Naive B cell (primary cell): ENCODE data around the gene FARS2. TPM values are rescaled to one million over a fixed set of nuclear protein-coding genes. Genes with fewer than 3 reads are reported as not detected.

Experiments used
- ATAC-seq, 2 donors: fragments of 150-1000 bp; cut with Tn5 transposase; 2 replicates each; pipeline ENCODE4 v1.10.0; 2021; ENCODE audit warnings: low read depth in 2 of 2, mild to moderate bottlenecking in 2 of 2, moderate library complexity in 2 of 2
- DNase-seq: peaks from one replicate; pipeline ENCODE4 v3.0.0; 2022
- H3K27ac Mint-ChIP-seq, 6 donors: one replicate each; pipeline ENCODE4 v1.8.0; 2020 to 2022; ENCODE audit warnings: mild to moderate bottlenecking in 6 of 6, mixed read lengths in 6 of 6, moderate library complexity in 5 of 6, inconsistent platforms in 2 of 6
- H3K27me3 Mint-ChIP-seq, 3 donors: one replicate each; pipeline ENCODE4 v1.8.0; 2021 to 2022; ENCODE audit warnings: mixed read lengths in 3 of 3, mild to moderate bottlenecking in 1 of 3
- H3K36me3 Mint-ChIP-seq, 2 donors: one replicate each; pipeline ENCODE4 v1.8.0; 2020 to 2022; ENCODE audit warnings: mixed read lengths in 2 of 2, inconsistent platforms in 1 of 2, mild to moderate bottlenecking in 1 of 2
- H3K4me1 Mint-ChIP-seq, 3 donors: one replicate each; pipeline ENCODE4 v1.8.0; 2020 to 2022; ENCODE audit warnings: mixed read lengths in 3 of 3, inconsistent platforms in 1 of 3, mild to moderate bottlenecking in 1 of 3, moderate library complexity in 1 of 3
- H3K4me3 Mint-ChIP-seq, 8 donors: one replicate each; pipeline ENCODE4 v1.8.0; 2020 to 2022; ENCODE audit warnings: mild to moderate bottlenecking in 8 of 8, mixed read lengths in 8 of 8, moderate library complexity in 8 of 8, inconsistent platforms in 2 of 8
- H3K9me3 Mint-ChIP-seq, 7 donors: one replicate each; pipeline ENCODE4 v1.8.0; 2020 to 2022; ENCODE audit warnings: mixed read lengths in 7 of 7, mild to moderate bottlenecking in 5 of 7, inconsistent platforms in 2 of 7, moderate library complexity in 1 of 7
- polyA plus RNA-seq, 6 donors: library from polyadenylated mRNA; unstranded; fragments of 300-500 nt; fragmentation: Illumina TruSeq; gene quantifications; one replicate each; pipeline ENCODE4 v1.2.3, GENCODE V29; 2021; ENCODE audit warnings: low read depth in 6 of 6

FARS2 gene
- polyA plus RNA-seq, 6 donors from 2014 or later, result 25.7 to 35.9 (median 27.6) TPM

GRCh38 chr6:5412663-5413062, 151.3 kb downstream of the FARS2 start:
- ATAC-seq (no peak), DNase-seq (no peak)
- peaks cover under 1 to 4% (median 3%) of the 10 kb centered on the region in 7 donors for H3K9me3 Mint-ChIP-seq
- H3K27ac Mint-ChIP-seq, result no peak overlapping the region
- no peaks in the 10 kb centered on the region for H3K27me3 Mint-ChIP-seq
- peaks cover 0 to 4% (median 3%) of the 10 kb centered on the region in 3 donors for H3K4me1 Mint-ChIP-seq
- no peak overlapping the region for H3K4me3 Mint-ChIP-seq
- peaks cover 12 to 14% of the 10 kb centered on the region in 2 donors for H3K36me3 Mint-ChIP-seq

GRCh38 chr6:5416250-5416649, 154.9 kb downstream of the FARS2 start:
- H3K4me1 Mint-ChIP-seq, result peaks cover 0 to 8% (median 4%) of the 10 kb centered on the region in 3 donors
- H3K9me3 Mint-ChIP-seq, result peaks cover 3 to 14% (median 6%) of the 10 kb centered on the region in 7 donors
- no peak overlapping the region for H3K27ac Mint-ChIP-seq
- no peaks in the 10 kb centered on the region for H3K27me3 Mint-ChIP-seq
- peaks cover 21 to 30% of the 10 kb centered on the region in 2 donors for H3K36me3 Mint-ChIP-seq
- no peak overlapping the region for H3K4me3 Mint-ChIP-seq
- no peak for DNase-seq
- ATAC-seq, result no peak

- no peaks in the 10 kb centered on the region for H3K27me3 Mint-ChIP-seq
- ATAC-seq (no peak), DNase-seq (no peak)
- peaks cover 26% of the 10 kb centered on the region in 2 donors for H3K36me3 Mint-ChIP-seq
- H3K4me3 Mint-ChIP-seq, result no peak overlapping the region
- H3K27ac Mint-ChIP-seq, result peak overlapping the region in 1 of 6 donors; percentile 56
- H3K4me1 Mint-ChIP-seq, result peaks cover 5 to 15% (median 7%) of the 10 kb centered on the region in 3 donors
- H3K9me3 Mint-ChIP-seq, result peaks cover 3 to 12% (median 5%) of the 10 kb centered on the region in 7 donors
Observed at GRCh38 chr6:5422321-5422915, 161.1 kb downstream of the FARS2 start.

- Mint-ChIP-seq H3K4me1 (peaks cover 10 to 16% (median 11%) of the 10 kb centered on the region in 3 donors), H3K27ac (no peak overlapping the region), H3K9me3 (peaks cover 0 to 3% (median 0%) of the 10 kb centered on the region in 7 donors), H3K4me3 (no peak overlapping the region), H3K36me3 (peaks cover 18 to 20% of the 10 kb centered on the region in 2 donors), H3K27me3 (no peaks in the 10 kb centered on the region)
- ATAC-seq (no peak), DNase-seq (no peak)
Observed at GRCh38 chr6:5423251-5423650, 161.9 kb downstream of the FARS2 start.

- no peak for ATAC-seq
- Mint-ChIP-seq H3K27me3 (no peaks in the 10 kb centered on the region), H3K4me1 (peaks cover 10 to 12% (median 11%) of the 10 kb centered on the region in 3 donors), H3K4me3 (no peak overlapping the region), H3K27ac (no peak overlapping the region), H3K9me3 (peaks cover 0 to 2% (median 0%) of the 10 kb centered on the region in 7 donors), H3K36me3 (peaks cover 5 to 15% of the 10 kb centered on the region in 2 donors)
- no peak for DNase-seq
Observed at GRCh38 chr6:5424726-5425125, 163.4 kb downstream of the FARS2 start.

GRCh38 chr6:5425267-5425666, 164.0 kb downstream of the FARS2 start:
- peaks cover 0 to 9% of the 10 kb centered on the region in 2 donors for H3K36me3 Mint-ChIP-seq
- no peak overlapping the region for H3K4me3 Mint-ChIP-seq
- ATAC-seq (no peak), DNase-seq (no peak)
- peaks cover 9 to 11% (median 10%) of the 10 kb centered on the region in 3 donors for H3K4me1 Mint-ChIP-seq
- H3K9me3 Mint-ChIP-seq, result peaks cover 0 to 2% (median 0%) of the 10 kb centered on the region in 7 donors
- peak overlapping the region in 1 of 6 donors; percentile 25 for H3K27ac Mint-ChIP-seq
- no peaks in the 10 kb centered on the region for H3K27me3 Mint-ChIP-seq

DNA sequence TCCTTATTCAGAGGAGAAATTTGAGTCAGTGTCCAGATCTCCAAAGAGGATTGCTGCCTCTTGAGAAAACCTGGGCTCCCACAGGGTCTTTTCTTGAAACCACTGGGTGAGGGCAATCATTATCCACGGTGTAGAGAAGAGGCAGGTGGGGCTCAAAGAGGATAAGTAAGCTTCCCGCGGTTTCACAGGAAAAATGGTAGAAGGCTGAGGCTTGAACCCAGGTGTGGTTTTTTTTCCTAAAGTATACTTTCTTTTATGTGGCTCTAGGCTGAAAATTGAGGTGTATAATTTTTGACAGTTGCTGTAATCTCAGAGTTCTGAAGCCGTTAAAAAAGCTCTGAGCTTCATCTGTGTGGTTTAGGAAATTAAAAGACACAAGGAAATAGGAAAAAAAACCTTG, 164.5 kb downstream of the FARS2 start:
- DNase-seq, result no peak
- ATAC-seq, result no peak
- Mint-ChIP-seq H3K27ac (no peak overlapping the region), H3K9me3 (peaks cover 0 to 2% (median 0%) of the 10 kb centered on the region in 7 donors), H3K36me3 (peaks cover 3 to 12% of the 10 kb centered on the region in 2 donors), H3K4me3 (no peak overlapping the region), H3K27me3 (no peaks in the 10 kb centered on the region), H3K4me1 (peaks cover 8 to 11% (median 10%) of the 10 kb centered on the region in 3 donors)

- DNase-seq (no peak), ATAC-seq (no peak)
- Mint-ChIP-seq H3K4me1 (peaks cover 5 to 11% (median 7%) of the 10 kb centered on the region in 3 donors), H3K4me3 (peak overlapping the region in 2 of 8 donors; percentile 19 to 31), H3K9me3 (no peaks in the 10 kb centered on the region), H3K27ac (peak overlapping the region in 2 of 6 donors; percentile 32 to 60), H3K36me3 (peaks cover 10 to 18% of the 10 kb centered on the region in 2 donors), H3K27me3 (no peaks in the 10 kb centered on the region)
Observed at GRCh38 chr6:5427586-5427985, 166.3 kb downstream of the FARS2 start.

GRCh38 chr6:5433324-5433723, 172.0 kb downstream of the FARS2 start:
- Mint-ChIP-seq H3K4me3 (no peak overlapping the region), H3K36me3 (peaks cover 43 to 58% of the 10 kb centered on the region in 2 donors), H3K27ac (no peak overlapping the region), H3K9me3 (peaks cover 5 to 23% (median 16%) of the 10 kb centered on the region in 7 donors), H3K4me1 (peaks cover 0 to 2% (median 0%) of the 10 kb centered on the region in 3 donors), H3K27me3 (no peaks in the 10 kb centered on the region)
- DNase-seq, result no peak
- ATAC-seq, result no peak

GRCh38 chr6:5435449-5435848, 174.1 kb downstream of the FARS2 start:
- no peak for ATAC-seq
- H3K36me3 Mint-ChIP-seq, result peaks cover 43 to 58% of the 10 kb centered on the region in 2 donors
- no peak for DNase-seq

GRCh38 chr6:5438922-5439584, 177.7 kb downstream of the FARS2 start:
- no peak for DNase-seq
- H3K36me3 Mint-ChIP-seq, result peaks cover 28 to 36% of the 10 kb centered on the region in 2 donors
- H3K4me3 Mint-ChIP-seq, result no peak overlapping the region
- H3K27ac Mint-ChIP-seq, result peak overlapping the region in 1 of 6 donors; percentile 21
- no peaks in the 10 kb centered on the region for H3K27me3 Mint-ChIP-seq
- no peak for ATAC-seq
- H3K9me3 Mint-ChIP-seq, result peaks cover 5 to 23% (median 17%) of the 10 kb centered on the region in 7 donors
- H3K4me1 Mint-ChIP-seq, result peaks cover 8 to 29% (median 8%) of the 10 kb centered on the region in 3 donors

More at GRCh38 chr6:5435449-5435848, 174.1 kb downstream of the FARS2 start:
- H3K27ac Mint-ChIP-seq, result no peak overlapping the region
- peaks cover 4 to 18% (median 8%) of the 10 kb centered on the region in 3 donors for H3K4me1 Mint-ChIP-seq
- no peaks in the 10 kb centered on the region for H3K27me3 Mint-ChIP-seq
- no peak overlapping the region for H3K4me3 Mint-ChIP-seq
- peaks cover 5 to 23% (median 17%) of the 10 kb centered on the region in 7 donors for H3K9me3 Mint-ChIP-seq

DNA sequence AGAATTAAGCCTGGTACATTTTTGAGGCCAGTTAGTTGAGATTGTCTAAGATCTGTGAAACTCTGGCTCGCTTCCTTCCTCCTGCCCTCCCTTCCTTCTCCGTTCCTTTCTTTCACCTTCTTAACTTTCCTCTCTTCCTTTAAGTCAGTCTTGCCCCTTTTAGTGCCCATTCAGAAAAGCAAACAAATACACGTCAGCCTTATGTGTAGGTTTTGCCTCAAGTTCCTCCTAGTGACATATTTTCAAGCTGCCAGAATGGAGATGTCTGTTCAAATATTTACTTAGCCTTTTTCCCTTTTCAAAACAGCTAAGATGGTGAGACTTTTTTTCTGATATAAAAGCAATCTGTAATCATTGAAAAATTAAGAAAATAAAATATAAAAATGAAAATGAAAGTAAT, 178.4 kb downstream of the FARS2 start:
- no peak overlapping the region for H3K4me3 Mint-ChIP-seq
- peak overlapping the region in 2 of 6 donors; percentile 11 to 71 for H3K27ac Mint-ChIP-seq
- no peak for DNase-seq
- H3K36me3 Mint-ChIP-seq, result peaks cover 24 to 32% of the 10 kb centered on the region in 2 donors
- H3K27me3 Mint-ChIP-seq, result no peaks in the 10 kb centered on the region
- no peak for ATAC-seq
- peaks cover 5 to 23% (median 17%) of the 10 kb centered on the region in 7 donors for H3K9me3 Mint-ChIP-seq
- H3K4me1 Mint-ChIP-seq, result peaks cover 8 to 33% (median 10%) of the 10 kb centered on the region in 3 donors

- Mint-ChIP-seq H3K27ac (peak overlapping the region in 1 of 6 donors; percentile 37), H3K4me3 (no peak overlapping the region), H3K27me3 (no peaks in the 10 kb centered on the region), H3K4me1 (peaks cover 11 to 39% (median 15%) of the 10 kb centered on the region in 3 donors), H3K9me3 (peaks cover 4 to 13% (median 6%) of the 10 kb centered on the region in 7 donors), H3K36me3 (peaks cover 6 to 8% of the 10 kb centered on the region in 2 donors)
- ATAC-seq, result no peak
- no peak for DNase-seq
Observed at GRCh38 chr6:5442319-5442718, 181.0 kb downstream of the FARS2 start.
